ENCODE data around the gene FAM234B. TPM values are rescaled to one million over a fixed set of nuclear protein-coding genes. Genes with fewer than 3 reads are reported as not detected.

The FAM234B gene
- total RNA-seq, 1 experiment from 2014 or later, result 20.8 TPM

DNA sequence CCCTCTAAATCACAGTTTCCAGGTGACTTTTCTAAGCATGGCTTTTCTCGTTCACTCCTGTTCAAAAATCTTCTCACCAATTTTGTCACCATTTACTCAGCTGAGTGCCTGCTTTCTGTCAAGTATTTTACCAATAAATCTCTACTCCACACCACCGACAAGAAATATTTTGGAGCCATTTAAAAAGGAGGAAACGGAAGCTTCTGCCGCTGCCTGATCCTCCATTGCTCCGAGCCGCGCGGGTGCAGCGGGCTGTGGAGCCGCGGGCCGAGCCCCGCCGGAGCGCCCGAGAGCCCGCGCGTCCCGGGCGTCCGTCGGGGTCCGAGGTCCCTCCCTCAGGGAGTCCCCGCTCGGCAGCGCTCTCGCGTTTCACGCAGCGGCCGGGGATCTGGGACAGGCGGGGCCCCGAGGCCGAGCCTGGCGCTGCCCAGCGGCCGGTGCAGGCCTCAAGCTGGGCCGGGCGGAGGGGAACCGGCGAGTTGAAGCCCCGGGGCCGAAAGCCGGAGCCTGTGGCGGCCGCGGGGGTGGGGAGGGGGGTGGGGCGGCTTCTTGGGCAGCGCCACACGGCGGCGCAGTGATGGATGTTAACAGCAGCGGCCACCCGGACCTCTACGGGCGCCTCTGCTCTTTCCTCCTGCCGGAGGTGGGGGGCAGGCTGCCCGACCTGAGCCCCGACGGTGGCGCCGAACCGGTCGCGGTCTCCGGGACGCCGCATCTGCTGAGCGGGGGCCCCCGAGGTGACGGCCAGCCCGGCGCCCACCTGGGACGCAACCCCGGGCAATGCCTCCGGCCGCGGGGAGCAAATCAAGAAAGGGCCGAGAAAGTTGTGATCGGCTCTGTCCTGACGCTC, 43.0 kb upstream of the FAM234B start:
- H3K9ac ChIP-seq (ENCODE audit: extremely low read depth, insufficient read length, low read length), result peak overlapping the region; percentile 40
- H2AFZ ChIP-seq (ENCODE audit: low read length), result no peak overlapping the region
- peaks cover 0 to 3% of the 10 kb centered on the region in 2 experiments; a peak in 2 of 5 replicates for H3K9me3 Mint-ChIP-seq
- peaks cover 4 to 15% (median 14%) of the 10 kb centered on the region in 3 experiments for H3K36me3 Mint-ChIP-seq (ENCODE audit: insufficient read depth in 1 of 3, low read depth in 3 of 3)
- no peak overlapping the region for H2BK20ac ChIP-seq (ENCODE audit: low read depth, low read length, poor library complexity, severe bottlenecking)
- no peak overlapping the region for H2BK12ac ChIP-seq (ENCODE audit: insufficient read length, low read depth, low read length)
- H3K79me2 ChIP-seq (ENCODE audit: insufficient read depth, low read length), result no peaks in the 10 kb centered on the region
- WGBS (ENCODE audit: extremely low coverage, insufficient read length, low lambda C conversion rate), result no CpG with 5 or more reads among the region's 82 CpGs
- H3K4me1 Mint-ChIP-seq, result peaks cover 42 to 43% of the 10 kb centered on the region in 2 experiments
- H3K4me1 ChIP-seq (ENCODE audit: insufficient read depth, low read length), result peaks cover 4% of the 10 kb centered on the region; the same call in 1 of the 2 replicates
- TF ChIP-seq, protein P1, sequence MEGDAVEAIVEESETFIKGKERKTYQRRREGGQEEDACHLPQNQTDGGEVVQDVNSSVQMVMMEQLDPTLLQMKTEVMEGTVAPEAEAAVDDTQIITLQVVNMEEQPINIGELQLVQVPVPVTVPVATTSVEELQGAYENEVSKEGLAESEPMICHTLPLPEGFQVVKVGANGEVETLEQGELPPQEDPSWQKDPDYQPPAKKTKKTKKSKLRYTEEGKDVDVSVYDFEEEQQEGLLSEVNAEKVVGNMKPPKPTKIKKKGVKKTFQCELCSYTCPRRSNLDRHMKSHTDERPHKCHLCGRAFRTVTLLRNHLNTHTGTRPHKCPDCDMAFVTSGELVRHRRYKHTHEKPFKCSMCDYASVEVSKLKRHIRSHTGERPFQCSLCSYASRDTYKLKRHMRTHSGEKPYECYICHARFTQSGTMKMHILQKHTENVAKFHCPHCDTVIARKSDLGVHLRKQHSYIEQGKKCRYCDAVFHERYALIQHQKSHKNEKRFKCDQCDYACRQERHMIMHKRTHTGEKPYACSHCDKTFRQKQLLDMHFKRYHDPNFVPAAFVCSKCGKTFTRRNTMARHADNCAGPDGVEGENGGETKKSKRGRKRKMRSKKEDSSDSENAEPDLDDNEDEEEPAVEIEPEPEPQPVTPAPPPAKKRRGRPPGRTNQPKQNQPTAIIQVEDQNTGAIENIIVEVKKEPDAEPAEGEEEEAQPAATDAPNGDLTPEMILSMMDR (conservative IDR thresholded peaks at IDR 0.05), result peak; percentile 53; the same call in 2 of the 3 replicates
- no peak overlapping the region for H4K8ac ChIP-seq (replicated peaks; ENCODE audit: insufficient read length, low read depth, low read length)
- peaks cover 18% of the 10 kb centered on the region for H3K23me2 ChIP-seq (ENCODE audit: insufficient read length, low read depth, low read length, poor library complexity, severe bottlenecking)
- no peaks in the 10 kb centered on the region for H4K20me1 ChIP-seq (ENCODE audit: control insufficient read depth, insufficient read depth, insufficient read length)
- H3K56ac ChIP-seq (ENCODE audit: insufficient read length, low read depth, low read length), result no peak overlapping the region
- no peaks in the 10 kb centered on the region; the same call in 1 of the 2 replicates for H3K27me3 ChIP-seq (ENCODE audit: insufficient read depth, low read length)
- no peak overlapping the region for H4K5ac ChIP-seq (ENCODE audit: insufficient read length, low read depth, low read length)
- no peak overlapping the region for H2BK5ac ChIP-seq (ENCODE audit: insufficient read length, low read length)
- H3K27ac Mint-ChIP-seq, result peak overlapping the region; percentile 24 to 90 (median 82); a peak in 6 of 7 replicates
- H3K27me3 Mint-ChIP-seq (ENCODE audit: low read depth), result peaks cover 27% of the 10 kb centered on the region
- H3K27ac ChIP-seq (ENCODE audit: insufficient read length, low read depth, low read length), result no peak overlapping the region
- H3T11ph ChIP-seq (ENCODE audit: low read length), result no peak overlapping the region
- peak overlapping the region; percentile 58 for H3K18ac ChIP-seq (ENCODE audit: insufficient read length, low read depth, low read length)
- H3K14ac ChIP-seq (ENCODE audit: insufficient read depth, low read length), result peak overlapping the region; percentile 54
- H3K4me2 ChIP-seq (ENCODE audit: insufficient read depth, insufficient read length, low read length), result peak overlapping the region; percentile 84
- peak overlapping the region; percentile 88 to 96 for H3K4me3 Mint-ChIP-seq
- no peaks in the 10 kb centered on the region for H3K79me1 ChIP-seq (ENCODE audit: insufficient read depth, low read depth, low read length, poor library complexity, severe bottlenecking)
- no peak overlapping the region for H2BK15ac ChIP-seq (ENCODE audit: low read depth, low read length)
- no peak overlapping the region for H2BK120ac ChIP-seq (ENCODE audit: low read depth, low read length, poor library complexity, severe bottlenecking)
- H4K91ac ChIP-seq (ENCODE audit: insufficient read length, low read depth, low read length), result no peak overlapping the region
- H3K4ac ChIP-seq (ENCODE audit: low read depth, low read length), result no peak overlapping the region
- H3K23ac ChIP-seq (ENCODE audit: insufficient read length, low read depth, low read length), result no peak overlapping the region
- DNase-seq, result peak; percentile 75
- H3K9me3 ChIP-seq (ENCODE audit: control insufficient read depth, low read depth, low read length), result no peaks in the 10 kb centered on the region
- H2AK5ac ChIP-seq (ENCODE audit: insufficient read length, low read length), result no peak overlapping the region
